ENCODE measurements around the gene ZNF518A. TPM values are rescaled to one million over a fixed set of nuclear protein-coding genes. Genes with fewer than 3 reads are reported as not detected.

ZNF518A gene
- total and polyA plus RNA-seq, 7 donors = 4.2 to 22.8 (median 13.2) TPM

DNA sequence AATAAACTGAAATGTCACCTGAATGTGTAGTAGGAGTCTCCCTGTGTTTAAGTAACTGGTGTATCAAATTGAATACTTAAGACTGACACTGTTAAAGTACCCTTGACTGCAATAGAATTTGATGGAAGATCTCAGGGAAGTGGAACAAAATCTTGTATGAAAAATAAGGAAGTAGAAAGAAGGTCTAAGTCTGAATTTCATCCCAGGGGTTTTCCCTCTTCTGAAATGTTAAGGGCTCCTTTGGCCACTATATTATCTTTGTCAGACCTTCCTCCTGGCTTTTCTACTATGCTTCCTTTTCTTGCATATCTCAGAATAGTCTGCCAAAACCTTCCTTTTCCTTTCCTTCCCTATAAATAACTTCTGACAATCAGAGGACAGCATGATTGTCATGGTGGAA is 81.7 kb downstream of the ZNF518A start:
- intact Hi-C loops (cut with DNase I) = no loop called here
- no peak for TF ChIP-seq POLR2AphosphoS5 (IDR thresholded peaks at IDR 0.05)
- no peak for TF ChIP-seq POLR2A (IDR thresholded peaks at IDR 0.05)
- TF ChIP-seq, protein P1, sequence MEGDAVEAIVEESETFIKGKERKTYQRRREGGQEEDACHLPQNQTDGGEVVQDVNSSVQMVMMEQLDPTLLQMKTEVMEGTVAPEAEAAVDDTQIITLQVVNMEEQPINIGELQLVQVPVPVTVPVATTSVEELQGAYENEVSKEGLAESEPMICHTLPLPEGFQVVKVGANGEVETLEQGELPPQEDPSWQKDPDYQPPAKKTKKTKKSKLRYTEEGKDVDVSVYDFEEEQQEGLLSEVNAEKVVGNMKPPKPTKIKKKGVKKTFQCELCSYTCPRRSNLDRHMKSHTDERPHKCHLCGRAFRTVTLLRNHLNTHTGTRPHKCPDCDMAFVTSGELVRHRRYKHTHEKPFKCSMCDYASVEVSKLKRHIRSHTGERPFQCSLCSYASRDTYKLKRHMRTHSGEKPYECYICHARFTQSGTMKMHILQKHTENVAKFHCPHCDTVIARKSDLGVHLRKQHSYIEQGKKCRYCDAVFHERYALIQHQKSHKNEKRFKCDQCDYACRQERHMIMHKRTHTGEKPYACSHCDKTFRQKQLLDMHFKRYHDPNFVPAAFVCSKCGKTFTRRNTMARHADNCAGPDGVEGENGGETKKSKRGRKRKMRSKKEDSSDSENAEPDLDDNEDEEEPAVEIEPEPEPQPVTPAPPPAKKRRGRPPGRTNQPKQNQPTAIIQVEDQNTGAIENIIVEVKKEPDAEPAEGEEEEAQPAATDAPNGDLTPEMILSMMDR (IDR thresholded peaks at IDR 0.05) = no peak
- TF ChIP-seq EP300 (IDR thresholded peaks at IDR 0.05) = no peak

DNA sequence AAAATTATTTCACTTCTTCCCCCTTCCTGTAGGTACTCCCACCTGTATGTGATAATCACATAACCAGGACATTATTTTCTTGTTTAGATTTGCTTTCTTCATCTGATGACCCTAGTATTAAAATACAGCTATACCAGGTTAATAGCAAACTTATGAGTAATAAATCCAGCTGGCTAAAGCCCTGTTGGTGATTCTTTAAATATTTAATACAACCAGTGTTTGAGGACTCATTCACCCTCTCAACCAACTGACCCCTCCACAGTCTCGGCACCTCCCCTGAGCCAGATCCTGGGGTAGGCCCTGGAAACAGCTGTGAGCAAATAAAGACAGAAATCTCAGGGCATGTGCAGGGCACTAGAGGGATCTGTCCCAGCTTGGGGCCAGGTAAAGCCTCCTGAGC is 82.8 kb downstream of the ZNF518A start:
- H3K4me1 ChIP-seq = no peaks in the 10 kb centered on the region
- no peaks in the 10 kb centered on the region for H3K9me3 ChIP-seq
- no peaks in the 10 kb centered on the region for H3K27me3 ChIP-seq
- TF ChIP-seq, protein P1 (IDR thresholded peaks at IDR 0.05) = no peak
- TF ChIP-seq EP300 (IDR thresholded peaks at IDR 0.05) = no peak
- TF ChIP-seq POLR2A (IDR thresholded peaks at IDR 0.05) = no peak
- TF ChIP-seq POLR2AphosphoS5 (IDR thresholded peaks at IDR 0.05) = no peak
- no peak overlapping the region for H3K4me3 ChIP-seq
- H3K27ac ChIP-seq = no peak overlapping the region
- intact Hi-C loops (cut with DNase I) = no loop called here
- H3K36me3 ChIP-seq = no peaks in the 10 kb centered on the region
- WGBS, 2 donors = 93 to 97% methylated on average over 1 of the region's 1 CpG
- no peak for DNase-seq

More for the DNA sequence above, 81.7 kb downstream of the ZNF518A start:
- Histone ChIP-seq H3K4me1 (no peaks in the 10 kb centered on the region), H3K27me3 (no peaks in the 10 kb centered on the region), H3K9me3 (no peaks in the 10 kb centered on the region), H3K4me3 (no peak overlapping the region), H3K27ac (no peak overlapping the region), H3K36me3 (no peaks in the 10 kb centered on the region)
- DNase-seq = no peak

Small RNA genes lying within 50 kb of the gene (small RNA-seq; reads per million reads assigned to genes)
- gene RNU6-271P = 0 reads per million in 3 donors

Other genes with a start within 250 kb of the ZNF518A start
- gene CC2D2B, start 222.3 kb upstream of the ZNF518A start, total RNA-seq = 1 to 10 TPM; 1.5 to 7.8 (median 4.8) TPM
- gene CC2D2B, start 222.3 kb upstream of the ZNF518A start, polyA plus RNA-seq = under 1 TPM in 1 of 3 donors, not detected in 2; 0.29 TPM
- 1 to 10 TPM; 3.3 to 6.4 (median 4.6) TPM for gene CCNJ, start 86.7 kb upstream of the ZNF518A start, total RNA-seq
- 1 to 10 TPM; 1.8 to 3.5 (median 2.8) TPM for gene CCNJ, start 86.7 kb upstream of the ZNF518A start, polyA plus RNA-seq
- 1 to 10 TPM in 3 of 4 donors, under 1 TPM in 1; 0.99 to 2.2 (median 1.6) TPM for gene BLNK, start 141.3 kb downstream of the ZNF518A start, total RNA-seq
- 10 to 100 TPM in 1 of 3 donors, 1 to 10 TPM in 2; 8.6 to 24.0 (median 9.6) TPM for gene BLNK, start 141.3 kb downstream of the ZNF518A start, polyA plus RNA-seq
- not detected for gene DNTT, start 174.1 kb downstream of the ZNF518A start, total RNA-seq
- not detected for gene DNTT, start 174.1 kb downstream of the ZNF518A start, polyA plus RNA-seq
- not detected for gene OPALIN, start 228.7 kb downstream of the ZNF518A start, total RNA-seq
- not detected for gene OPALIN, start 228.7 kb downstream of the ZNF518A start, polyA plus RNA-seq

Measured in sigmoid colon (tissue), 7 donors.